Activated CD8-positive, alpha-beta memory T cell treated with anti-CD3 and anti-CD28 coated beads, Interleukin-2, amount 50 U/mL, for 4 hours (primary cell): ENCODE measurements around the gene SCN3A.

Experiments used
- DNase-seq: peaks from one replicate; pipeline ENCODE4 v3.0.0-alpha.2; 2020

Gene SCN3A

DNA sequence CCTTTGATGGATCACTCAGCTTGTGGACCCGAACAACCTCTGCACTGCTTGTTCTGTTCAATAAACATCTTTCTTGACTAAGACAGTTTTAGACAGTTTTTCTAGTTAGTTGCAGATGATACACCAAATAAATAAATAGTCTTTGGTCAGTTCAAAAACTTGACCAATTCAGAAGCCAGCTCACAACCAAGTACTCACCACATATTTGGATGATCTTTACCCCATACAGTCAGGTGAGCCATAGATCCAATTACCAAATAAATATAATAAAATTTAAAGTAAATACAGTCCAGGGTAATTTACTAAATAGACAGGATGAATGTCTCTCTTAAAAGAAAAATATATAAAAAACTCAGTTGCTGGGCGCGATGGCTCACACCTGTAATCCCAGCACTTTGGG, 18.2 kb downstream of the SCN3A start:
- DNase-seq, result no peak

- no peak for DNase-seq
Observed at GRCh38 chr2:165182029-165182428, 21.8 kb downstream of the SCN3A start.

- no peak for DNase-seq
Observed at GRCh38 chr2:165176780-165177179, 27.1 kb downstream of the SCN3A start.

DNA sequence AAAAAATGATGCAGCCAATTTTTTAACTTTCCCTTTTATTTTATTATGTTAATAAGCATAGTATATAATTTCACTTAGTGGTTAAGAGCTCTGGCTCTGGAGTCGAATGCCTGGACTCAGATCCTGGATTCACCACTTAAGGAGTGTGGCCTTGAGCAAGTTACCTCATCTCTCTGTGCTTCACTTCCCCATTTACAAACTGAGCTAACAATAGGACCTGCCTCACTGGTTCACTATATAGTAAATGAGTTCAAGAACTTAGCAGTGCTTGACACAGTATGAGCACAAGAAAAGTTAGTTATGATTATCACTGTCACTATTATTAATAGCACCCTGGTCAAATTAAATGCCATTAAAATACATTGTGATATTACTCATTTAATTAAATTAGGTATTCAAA, 30.6 kb downstream of the SCN3A start:
- DNase-seq, result no peak

- DNase-seq, result no peak
Observed at GRCh38 chr2:165164201-165164600, 39.6 kb downstream of the SCN3A start.

DNA sequence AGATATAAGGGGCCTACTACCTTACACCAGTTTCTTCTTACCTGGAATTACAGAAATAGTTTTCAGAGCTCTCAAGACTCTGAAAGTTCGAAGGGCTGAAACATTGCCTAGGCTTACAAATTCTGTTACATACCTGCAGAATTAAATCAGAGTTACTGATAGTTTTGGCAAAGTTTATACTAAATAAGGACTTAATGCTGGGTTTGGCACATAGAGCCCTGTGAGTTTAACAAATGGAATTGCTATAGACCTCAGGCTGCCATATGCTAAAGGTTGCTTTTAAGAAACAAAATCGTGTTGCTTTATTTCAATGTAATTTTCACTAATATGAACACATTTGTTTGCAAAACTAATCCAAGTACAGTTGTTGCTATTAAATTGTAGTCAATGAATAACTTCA, 40.1 kb downstream of the SCN3A start:
- no peak for DNase-seq

DNA sequence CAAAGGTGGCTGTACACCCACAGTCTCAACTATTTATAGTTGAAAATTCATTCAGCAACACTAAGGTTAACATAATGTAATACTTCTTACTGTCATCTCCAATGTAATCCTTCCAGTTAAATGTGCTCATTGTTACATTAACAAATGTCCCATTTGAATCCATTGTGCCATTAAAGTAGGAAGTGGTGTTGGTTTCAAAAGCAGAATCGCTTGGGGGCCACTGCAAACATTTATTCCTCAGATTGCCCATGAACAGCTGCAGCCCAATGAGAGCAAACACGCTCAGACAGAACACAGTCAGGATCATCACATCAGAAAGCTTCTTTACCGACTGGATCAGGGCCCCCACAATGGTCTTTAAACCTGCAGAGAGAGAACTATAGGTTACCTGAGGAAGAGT, 41.4 kb downstream of the SCN3A start:
- DNase-seq, result no peak

GRCh38 chr2:165161510-165161909, 42.3 kb downstream of the SCN3A start:
- DNase-seq, result no peak

DNA sequence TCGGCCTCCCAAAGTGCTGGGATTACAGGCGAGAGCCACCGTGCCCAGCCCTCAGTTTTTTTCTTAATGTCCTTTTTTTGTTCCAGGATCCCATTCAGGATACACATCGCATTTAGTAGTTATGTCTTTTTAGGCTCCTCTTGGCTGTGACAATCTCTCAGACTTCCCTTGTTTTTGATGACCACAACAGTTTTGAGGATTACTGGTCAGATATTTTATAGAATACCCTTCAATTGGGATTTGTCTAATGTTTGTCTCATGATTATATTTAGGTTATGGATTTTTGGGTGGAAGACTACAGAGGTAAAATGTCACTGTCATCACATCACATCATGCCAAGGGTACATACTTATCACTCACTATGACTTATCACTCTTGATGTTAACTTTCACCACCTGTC, 46.7 kb downstream of the SCN3A start:
- DNase-seq, result no peak

GRCh38 chr2:165155152-165155551, 48.7 kb downstream of the SCN3A start:
- no peak for DNase-seq

DNA sequence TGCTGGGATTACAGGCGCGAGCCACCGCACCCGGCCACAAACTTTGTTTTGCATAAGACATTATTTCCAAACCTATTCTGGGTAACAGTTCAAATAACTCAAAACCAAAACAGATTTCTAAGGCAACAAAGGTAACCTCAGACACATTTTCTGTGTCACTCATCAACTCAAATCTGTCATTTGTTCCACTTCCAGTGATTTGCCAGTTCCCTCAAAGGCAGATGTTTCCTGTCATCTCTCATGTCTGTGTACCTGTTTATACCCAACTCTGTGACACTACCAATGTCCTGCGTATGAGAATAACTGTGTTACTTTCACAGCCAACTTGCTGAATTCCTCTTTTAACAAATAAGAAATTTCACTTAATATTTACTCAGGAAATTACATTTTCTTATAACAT, 54.4 kb downstream of the SCN3A start:
- no peak for DNase-seq

DNA sequence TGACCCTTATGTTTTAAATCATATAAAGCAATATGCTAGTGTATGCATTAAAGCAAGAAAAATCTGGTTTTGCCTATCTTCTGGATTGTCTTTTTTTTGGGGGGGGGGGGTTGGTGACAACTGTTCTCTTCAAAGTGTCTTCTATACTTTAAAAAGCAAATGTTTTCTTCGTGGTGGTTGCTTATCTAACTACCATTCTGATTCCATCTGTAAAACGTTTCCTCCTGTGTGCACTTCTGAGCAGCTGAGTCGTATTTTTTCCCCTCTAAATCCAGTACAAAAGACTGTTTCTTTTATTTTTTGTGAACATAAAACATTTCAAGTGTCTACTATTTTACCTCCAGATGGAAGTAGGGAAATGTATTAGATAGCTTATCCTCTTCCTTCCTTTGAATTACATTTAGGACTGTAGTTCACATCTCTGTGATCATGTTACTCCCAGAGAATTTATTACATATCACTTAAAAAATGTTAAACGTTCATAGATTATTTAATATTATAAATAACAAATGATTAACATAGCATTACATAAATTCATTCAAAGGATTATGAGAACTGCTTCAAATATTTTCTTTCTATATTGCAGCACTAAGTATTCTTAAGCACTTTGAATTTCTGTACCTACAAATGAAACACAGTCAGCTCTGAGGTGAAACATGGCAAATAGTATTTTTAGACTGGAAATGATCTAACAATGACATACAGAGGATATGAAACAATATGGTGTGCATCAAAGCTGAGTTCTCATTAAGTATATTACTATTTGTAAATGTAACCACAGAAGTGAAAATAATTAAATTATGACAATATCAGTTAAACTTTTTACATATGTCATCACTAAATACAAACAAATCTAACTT, 56.4 kb downstream of the SCN3A start:
- no peak for DNase-seq

DNA sequence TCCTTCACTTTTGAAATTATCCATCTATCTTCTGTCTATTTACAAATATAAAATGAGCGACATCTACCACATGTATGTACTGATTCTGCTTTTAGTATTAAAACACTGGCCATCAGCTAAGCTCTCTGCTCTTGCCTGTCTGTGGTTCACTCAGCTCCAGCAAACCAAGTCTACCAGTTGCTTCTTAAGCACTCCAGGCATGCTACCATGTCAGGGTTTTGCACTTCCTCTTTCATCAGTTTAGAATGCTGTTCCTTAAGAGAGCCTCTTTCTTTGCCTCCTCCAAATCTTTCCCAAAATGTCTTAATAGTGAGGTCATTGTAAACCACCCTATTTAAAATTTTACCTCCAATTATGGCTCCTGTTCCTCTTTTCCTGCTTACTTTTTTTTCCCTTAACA, 59.5 kb downstream of the SCN3A start:
- no peak for DNase-seq

DNA sequence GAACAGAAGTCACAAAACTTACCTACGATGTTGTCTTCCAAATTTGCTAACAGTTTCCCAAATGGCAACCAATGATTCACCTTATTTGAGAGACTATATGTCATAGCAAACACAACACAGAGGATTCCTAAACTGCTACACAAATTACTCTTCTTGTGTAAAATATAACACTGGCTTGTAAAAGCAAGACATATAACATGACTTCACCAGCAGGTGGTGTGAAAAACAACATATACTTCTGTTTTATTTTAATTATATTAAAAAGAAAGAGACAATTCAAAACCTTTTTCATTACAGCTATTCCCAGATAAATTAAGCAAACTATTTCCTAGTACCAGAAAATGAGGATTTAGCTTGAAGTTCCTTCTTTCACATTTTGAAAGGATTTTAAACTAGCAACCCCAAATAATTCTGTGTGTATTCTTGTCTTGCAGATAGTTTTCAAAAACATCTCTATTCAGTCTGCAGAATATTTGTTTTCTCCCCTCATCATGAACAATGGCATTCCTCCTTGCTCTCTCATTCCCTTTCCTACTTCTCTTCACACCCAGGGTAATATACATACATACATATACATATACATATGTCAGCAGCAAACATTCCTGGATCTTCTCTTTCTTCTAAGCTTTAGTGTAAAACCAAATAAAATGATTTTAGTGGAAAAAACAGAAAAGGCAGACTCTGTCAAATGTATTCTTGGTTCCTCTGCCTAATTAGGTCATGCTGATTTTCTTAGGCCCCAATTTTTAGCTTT, 62.1 kb downstream of the SCN3A start:
- DNase-seq, result no peak

DNA sequence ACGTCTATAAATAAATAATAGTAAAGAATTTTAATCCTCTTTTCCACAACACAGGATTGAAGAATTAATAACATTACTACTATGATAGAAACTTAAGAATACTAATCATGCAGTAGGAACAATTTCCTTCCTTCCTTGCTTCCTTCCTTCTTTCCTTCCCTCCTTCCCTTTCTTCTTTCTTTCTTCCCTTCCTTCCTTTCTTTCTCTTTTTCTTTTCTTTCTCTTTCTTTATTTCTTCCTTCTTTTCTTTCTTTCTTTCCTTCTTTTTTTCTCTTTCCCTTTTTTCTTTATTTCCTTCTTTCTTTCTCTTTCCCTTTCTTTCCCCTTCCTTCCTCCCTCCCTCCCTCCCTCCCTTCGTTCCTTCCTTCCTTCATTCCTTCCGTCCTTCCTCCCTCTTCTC, 77.6 kb downstream of the SCN3A start:
- DNase-seq, result no peak

DNA sequence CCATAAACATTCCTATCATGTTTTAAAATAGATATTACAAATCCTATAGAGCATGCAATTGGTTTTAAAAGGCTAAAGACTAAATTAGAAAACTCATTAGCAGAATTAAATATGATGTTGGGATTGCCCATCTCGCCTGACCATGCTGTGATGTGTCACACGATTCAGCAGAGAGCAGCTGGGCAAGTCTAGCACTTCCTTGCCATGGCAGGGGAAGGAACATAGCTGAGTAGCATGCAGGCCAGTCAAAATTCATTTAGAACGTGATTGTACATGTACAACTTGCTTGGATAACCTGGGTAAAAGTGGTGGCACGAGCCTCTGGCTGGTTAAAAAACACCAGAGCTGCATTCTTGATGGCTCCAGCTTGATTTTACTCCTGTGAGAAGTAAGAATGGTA, 81.3 kb downstream of the SCN3A start:
- no peak for DNase-seq

- DNase-seq, result no peak
Observed at GRCh38 chr2:165120740-165121467, 82.9 kb downstream of the SCN3A start.

DNA sequence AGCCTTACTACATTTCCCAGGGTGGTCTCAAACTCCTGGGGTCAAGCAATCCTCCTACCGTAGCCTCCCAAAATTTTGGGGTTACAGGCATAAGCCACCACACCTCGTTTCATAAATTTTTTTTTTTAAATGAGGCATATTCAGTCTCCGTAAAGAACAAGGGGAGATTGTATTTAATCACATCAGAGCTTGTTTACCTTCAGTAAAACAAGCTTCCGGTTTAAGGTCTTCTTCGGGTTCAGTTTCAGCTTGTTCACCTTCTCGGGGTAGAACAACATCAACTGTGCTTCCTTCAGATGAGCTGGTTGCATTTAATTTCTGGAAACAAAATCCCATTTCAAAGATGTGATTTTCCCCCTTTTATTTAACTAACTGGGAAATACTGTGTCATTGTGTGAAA, 88.6 kb downstream of the SCN3A start:
- no peak for DNase-seq

DNA sequence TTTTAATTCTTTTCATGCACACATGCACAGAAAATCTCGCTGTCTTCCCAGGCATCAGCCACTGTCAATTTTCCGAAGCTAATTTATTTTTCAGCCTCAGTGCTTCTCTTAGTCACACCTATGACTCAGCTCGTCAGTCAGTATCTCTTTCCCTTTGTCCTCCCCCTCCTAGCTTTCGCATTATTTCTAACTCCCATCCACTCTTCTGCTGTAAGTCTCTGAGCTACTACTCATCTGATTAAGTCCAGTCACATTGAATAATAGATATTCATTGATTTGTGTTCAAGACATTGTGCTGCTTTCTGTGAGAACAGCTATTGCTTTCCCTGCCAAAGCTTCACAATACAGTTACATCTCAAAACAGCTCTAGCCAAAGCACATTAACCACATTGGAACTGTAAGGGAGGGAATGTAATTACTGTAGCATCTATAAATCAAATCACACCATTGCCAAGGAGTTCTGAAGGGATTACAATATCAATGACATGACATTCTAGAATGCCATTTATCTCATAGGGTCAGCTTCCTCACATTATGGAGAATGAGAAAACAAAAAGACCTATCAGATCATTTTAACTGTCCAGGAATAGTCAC, 89.4 kb downstream of the SCN3A start:
- no peak for DNase-seq

DNA sequence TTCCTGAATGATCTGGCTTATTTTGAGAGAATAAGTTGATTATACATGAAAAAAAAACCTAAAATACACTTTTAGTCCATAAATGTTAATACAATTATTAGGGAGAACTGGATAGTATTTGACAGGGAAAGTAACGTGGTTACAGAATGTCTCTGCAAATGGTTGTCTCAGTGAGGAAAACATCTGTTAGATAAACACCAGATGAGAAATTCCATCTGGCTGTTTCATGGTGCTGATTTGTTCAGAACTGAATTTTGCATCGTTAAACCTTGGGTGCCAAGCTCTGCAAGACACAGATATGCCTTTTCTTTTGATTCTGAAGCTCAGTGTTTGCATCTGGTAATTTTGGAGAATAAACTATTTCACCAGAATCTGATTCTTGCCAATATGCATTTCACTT, 90.4 kb downstream of the SCN3A start:
- no peak for DNase-seq

DNA sequence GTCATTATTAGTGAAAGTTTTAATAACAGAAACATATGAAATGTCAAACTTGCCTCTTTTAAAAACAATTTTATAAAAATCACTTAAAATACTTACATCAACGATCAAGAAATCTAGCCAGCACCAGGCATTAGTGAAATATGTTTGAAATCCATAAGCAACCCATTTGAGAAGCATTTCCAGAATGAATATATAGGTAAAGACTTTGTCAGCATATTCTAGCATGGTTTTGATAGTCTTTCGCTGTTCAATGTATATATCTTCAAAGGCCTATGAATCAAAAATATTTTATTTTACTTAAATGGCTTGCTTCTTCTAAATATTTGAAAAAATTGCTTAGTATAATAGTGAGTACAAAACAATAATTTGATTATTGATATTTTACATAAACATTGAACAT, 91.1 kb downstream of the SCN3A start:
- no peak for DNase-seq

DNA sequence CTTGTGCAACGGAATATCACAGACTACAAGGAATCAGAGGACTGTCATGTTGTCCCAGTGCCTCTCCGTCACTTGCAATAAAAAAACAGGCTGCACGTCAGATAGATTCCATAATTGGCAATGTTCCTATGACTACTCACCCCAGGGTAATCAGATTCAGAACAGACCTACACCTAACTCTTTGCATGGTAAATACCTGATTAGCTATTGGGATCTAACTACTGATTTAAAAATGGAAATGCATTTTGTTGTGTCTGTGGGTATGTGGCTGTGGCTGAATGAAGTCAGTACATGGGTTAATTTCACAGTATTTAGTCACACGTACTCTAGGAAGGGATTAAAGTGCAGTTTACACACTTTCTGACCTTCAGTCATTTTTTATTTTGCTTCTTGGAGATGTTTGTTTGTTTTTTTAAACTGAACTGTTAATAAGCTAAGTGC, 91.7 kb downstream of the SCN3A start:
- DNase-seq, result no peak

- DNase-seq, result no peak
Observed at GRCh38 chr2:165110394-165110793, 93.5 kb downstream of the SCN3A start.
